Stomach (tissue), 9 donors: Measurements from ENCODE around the gene SOWAHC. TPM values are rescaled to one million over a fixed set of nuclear protein-coding genes. Genes with fewer than 3 reads are reported as not detected.

Source experiments
- DNase-seq, 2 donors: peaks; one replicate each; pipeline versions ENCODE4 v3.0.0 to v3.0.0-alpha.2; 2013 to 2019
- H3K27ac ChIP-seq, 5 donors: fragments of 200-600 bp in 4 of 5; sonication (generic) in 4 of 5; one replicate each; pipeline ENCODE4 v1.5.1; 2013 to 2019; ENCODE audit warnings: mild to moderate bottlenecking in 1 of 5, moderate library complexity in 1 of 5
- H3K27me3 ChIP-seq, 3 donors: fragments of 200-600 bp; sonication (generic); one replicate each; pipeline ENCODE4 v1.5.1; 2017 to 2019; ENCODE audit warnings: mixed run types in 1 of 3
- H3K36me3 ChIP-seq, 4 donors: fragments of 200-600 bp; sonication (generic); 1 replicate in 3 of 4; 2 replicates in 1 of 4; pipeline ENCODE4 v1.5.1; 2016 to 2019
- H3K4me1 ChIP-seq, 4 donors: fragments of 200-600 bp; sonication (generic); one replicate each; pipeline ENCODE4 v1.5.1; 2016 to 2019
- H3K4me3 ChIP-seq, 4 donors: fragments of 200-600 bp; sonication (generic) in 3 of 4; one replicate each; pipeline ENCODE4 v1.5.1; 2016 to 2019; ENCODE audit warnings: mild to moderate bottlenecking in 1 of 4
- H3K9me3 ChIP-seq, 4 donors: fragments of 200-600 bp; sonication (generic); one replicate each; pipeline ENCODE4 v1.5.1; 2016 to 2019
- EP300 ChIP-seq: sonication (generic); formaldehyde crosslinking; IDR thresholded peaks from one replicate; pipeline ENCODE4 v1.6.1; 2017; ENCODE audit warnings: antibody characterized with exemption
- POLR2A ChIP-seq, 4 donors: fragments of 450-650 bp; IDR thresholded peaks; one replicate each; pipeline ENCODE4 v1.6.1; 2016; ENCODE audit warnings: antibody characterized with exemption in 4 of 4, control low read depth in 2 of 4, mild to moderate bottlenecking in 1 of 4, moderate library complexity in 1 of 4
- POLR2AphosphoS5 ChIP-seq, 3 donors: sonication (generic); formaldehyde crosslinking; IDR thresholded peaks; one replicate each; pipeline ENCODE4 v1.6.1; 2016; ENCODE audit warnings: antibody characterized with exemption in 3 of 3
- WGBS, 5 donors: extraction: QIAGEN DNeasy Blood & Tissue Kit in 3 of 5; methylation state at CpG; one replicate each; pipeline versions ENCODE4 v1.1.5 to v1.1.7; 2013 to 2018; 5-methylcytosine and 5-hydroxymethylcytosine counted together
- intact Hi-C: fragments of 100-400 bp; cut with DNase I; formaldehyde crosslinking; loops from one replicate; pipeline ENCODE4 v1.15.1; 2023; ENCODE audit warnings: low total_unique reads
- polyA plus RNA-seq, 3 donors: library from polyadenylated mRNA; stranded (reverse); fragments of 200-250 nt; gene quantifications; one replicate each; pipeline ENCODE4 v1.2.3, GENCODE V29; 2013
- total RNA-seq, 5 donors: library from RNA; depleted of rRNA; stranded (reverse); fragments of >200 nt; gene quantifications; one replicate each; pipeline versions ENCODE4 v1.1.0 to v1.2.3, GENCODE V29; 2014 to 2016
- TF ChIP-seq, protein P1 (sequence below), 7 experiments: fragments of 450-650 bp in 4 of 7; fragments of 200-600 bp in 3 of 7; sonication (generic) in 3 of 7; IDR thresholded peaks; one replicate each; pipeline ENCODE4 v1.5.1; 2016 to 2019; ENCODE audit warnings: antibody characterized with exemption in 7 of 7, control low read depth in 2 of 7, mild to moderate bottlenecking in 1 of 7
- donor health status: healthy with polysubstance abuse.
- donor health status: Bipolar disorder and iron deficiency.
- donor health status: healthy.

SOWAHC gene
- total and polyA plus RNA-seq, 8 donors: 3.3 to 93.9 (median 9.2) TPM

- Histone ChIP-seq H3K27ac (peak overlapping the region in 1 of 5 donors; percentile 43), H3K9me3 (no peaks in the 10 kb centered on the region), H3K4me3 (no peak overlapping the region), H3K27me3 (no peaks in the 10 kb centered on the region), H3K36me3 (no peaks in the 10 kb centered on the region), H3K4me1 (peaks cover 6 to 19% (median 12%) of the 10 kb centered on the region in 4 donors)
- TF ChIP-seq, protein P1, sequence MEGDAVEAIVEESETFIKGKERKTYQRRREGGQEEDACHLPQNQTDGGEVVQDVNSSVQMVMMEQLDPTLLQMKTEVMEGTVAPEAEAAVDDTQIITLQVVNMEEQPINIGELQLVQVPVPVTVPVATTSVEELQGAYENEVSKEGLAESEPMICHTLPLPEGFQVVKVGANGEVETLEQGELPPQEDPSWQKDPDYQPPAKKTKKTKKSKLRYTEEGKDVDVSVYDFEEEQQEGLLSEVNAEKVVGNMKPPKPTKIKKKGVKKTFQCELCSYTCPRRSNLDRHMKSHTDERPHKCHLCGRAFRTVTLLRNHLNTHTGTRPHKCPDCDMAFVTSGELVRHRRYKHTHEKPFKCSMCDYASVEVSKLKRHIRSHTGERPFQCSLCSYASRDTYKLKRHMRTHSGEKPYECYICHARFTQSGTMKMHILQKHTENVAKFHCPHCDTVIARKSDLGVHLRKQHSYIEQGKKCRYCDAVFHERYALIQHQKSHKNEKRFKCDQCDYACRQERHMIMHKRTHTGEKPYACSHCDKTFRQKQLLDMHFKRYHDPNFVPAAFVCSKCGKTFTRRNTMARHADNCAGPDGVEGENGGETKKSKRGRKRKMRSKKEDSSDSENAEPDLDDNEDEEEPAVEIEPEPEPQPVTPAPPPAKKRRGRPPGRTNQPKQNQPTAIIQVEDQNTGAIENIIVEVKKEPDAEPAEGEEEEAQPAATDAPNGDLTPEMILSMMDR (IDR thresholded peaks at IDR 0.05): no peak
- TF ChIP-seq POLR2A (IDR thresholded peaks at IDR 0.05) (no peak), POLR2AphosphoS5 (IDR thresholded peaks at IDR 0.05) (no peak), EP300 (no peak)
- intact Hi-C loops: no loop called here
- no peak for DNase-seq
- WGBS, 5 donors: 85 to 95% (median 89%) methylated on average over 7 of the region's 7 CpGs
Measured at GRCh38 chr2:109647636-109648035, 33.5 kb downstream of the SOWAHC start.

GRCh38 chr2:109648041-109648527 lies 33.9 kb downstream of the SOWAHC start:
- no peak overlapping the region for H3K27ac ChIP-seq
- no peak overlapping the region for H3K4me3 ChIP-seq
- H3K27me3 ChIP-seq: no peaks in the 10 kb centered on the region
- H3K36me3 ChIP-seq: no peaks in the 10 kb centered on the region
- DNase-seq: no peak
- peaks cover 6 to 19% (median 12%) of the 10 kb centered on the region in 4 donors for H3K4me1 ChIP-seq
- no peaks in the 10 kb centered on the region for H3K9me3 ChIP-seq
- intact Hi-C loops: no loop called here
- 84 to 91% (median 89%) methylated on average over 8 of the region's 8 CpGs for WGBS, 5 donors
- TF ChIP-seq POLR2A (IDR thresholded peaks at IDR 0.05): no peak
- no peak for TF ChIP-seq EP300
- no peak for TF ChIP-seq POLR2AphosphoS5 (IDR thresholded peaks at IDR 0.05)
- TF ChIP-seq, protein P1 (IDR thresholded peaks at IDR 0.05): no peak

- no peaks in the 10 kb centered on the region for H3K36me3 ChIP-seq
- WGBS, 5 donors: 69 to 80% (median 76%) methylated on average over 14 of the region's 14 CpGs
Measured at GRCh38 chr2:109649736-109650695, 35.9 kb downstream of the SOWAHC start.

GRCh38 chr2:109654326-109655050 lies 40.3 kb downstream of the SOWAHC start:
- H3K36me3 ChIP-seq: no peaks in the 10 kb centered on the region
- no peak overlapping the region for H3K4me3 ChIP-seq
- H3K27me3 ChIP-seq: no peaks in the 10 kb centered on the region
- intact Hi-C loops: no loop called here
- DNase-seq: no peak
- TF ChIP-seq POLR2AphosphoS5 (IDR thresholded peaks at IDR 0.05): no peak
- TF ChIP-seq, protein P1 (IDR thresholded peaks at IDR 0.05): no peak
- no peak for TF ChIP-seq EP300
- TF ChIP-seq POLR2A (IDR thresholded peaks at IDR 0.05): no peak
- WGBS, 5 donors: 92 to 98% (median 94%) methylated on average over 8 of the region's 8 CpGs
- no peaks in the 10 kb centered on the region for H3K9me3 ChIP-seq
- no peak overlapping the region for H3K27ac ChIP-seq
- H3K4me1 ChIP-seq: no peaks in the 10 kb centered on the region

More at GRCh38 chr2:109649736-109650695, 35.9 kb downstream of the SOWAHC start:
- Histone ChIP-seq H3K9me3 (no peaks in the 10 kb centered on the region), H3K27me3 (no peaks in the 10 kb centered on the region), H3K4me1 (peaks cover 0 to 5% (median 1%) of the 10 kb centered on the region in 4 donors), H3K4me3 (no peak overlapping the region), H3K27ac (no peak overlapping the region)
- no peak for TF ChIP-seq POLR2A (IDR thresholded peaks at IDR 0.05)
- intact Hi-C loops: no loop called here
- DNase-seq: no peak
